CD14-positive monocyte (primary cell): ENCODE results near the gene VSTM4. TPM values are rescaled to one million over a fixed set of nuclear protein-coding genes. Genes with fewer than 3 reads are reported as not detected.

Experiments
- DNase-seq, 3 donors: peaks; one replicate each; pipeline ENCODE4 v3.0.0-alpha.2; 2011 to 2022
- H2AFZ ChIP-seq: 2 replicates; pipeline ENCODE4 v1.6.0; 2012; ENCODE audit warnings: mild to moderate bottlenecking, low read depth, low read length, inconsistent platforms; ENCODE audit not compliant: insufficient read depth, poor library complexity, severe bottlenecking
- H3K27ac ChIP-seq, 2 donors: 1 replicate in 1 of 2; 2 replicates in 1 of 2; pipeline ENCODE4 v1.5.1; 2012 to 2013; ENCODE audit warnings: low read length in 2 of 2, control low read depth in 1 of 2, inconsistent platforms in 1 of 2, low read depth in 1 of 2, mild to moderate bottlenecking in 1 of 2
- H3K27me3 ChIP-seq, 2 donors: one replicate each; pipeline versions ENCODE4 v1.6.0 to v1.6.1; 2011 to 2013; ENCODE audit warnings: low read length in 2 of 2; ENCODE audit not compliant: control insufficient read depth in 2 of 2, insufficient read depth in 2 of 2
- H3K36me3 ChIP-seq, 2 donors: replicated peaks in 1 of 2; 1 replicate in 1 of 2; 2 replicates in 1 of 2; pipeline versions ENCODE4 v1.5.1 to v1.6.1; 2012 to 2013; ENCODE audit warnings: low read length in 2 of 2, control low read depth in 1 of 2, inconsistent platforms in 1 of 2, mild to moderate bottlenecking in 1 of 2; ENCODE audit not compliant: insufficient read depth in 2 of 2, control insufficient read depth in 1 of 2
- H3K4me1 ChIP-seq, 2 donors: 1 replicate in 1 of 2; 2 replicates in 1 of 2; pipeline versions ENCODE4 v1.5.1 to v1.6.1; 2012 to 2013; ENCODE audit warnings: low read length in 2 of 2, control low read depth in 1 of 2, inconsistent platforms in 1 of 2, mild to moderate bottlenecking in 1 of 2, moderate library complexity in 1 of 2; ENCODE audit not compliant: insufficient read depth in 2 of 2, control insufficient read depth in 1 of 2
- H3K4me2 ChIP-seq: replicated peaks from 2 replicates; pipeline ENCODE3; 2012; ENCODE audit warnings: low read length, moderate library complexity, mild to moderate bottlenecking; ENCODE audit not compliant: poor library complexity, severe bottlenecking; ENCODE audit errors: extremely low read depth
- H3K4me3 ChIP-seq, 3 experiments: fragments of 200-600 bp in 1 of 3; sonication (generic) in 1 of 3; replicated peaks in 1 of 3; 1 replicate in 2 of 3; 2 replicates in 1 of 3; pipeline ENCODE4 v1.5.1; 2011 to 2013; ENCODE audit warnings: low read length in 3 of 3, mild to moderate bottlenecking in 3 of 3, control low read depth in 2 of 3, low read depth in 2 of 3, inconsistent platforms in 1 of 3, moderate library complexity in 1 of 3
- H3K79me2 ChIP-seq: 2 replicates; pipeline ENCODE4 v1.6.0; 2012; ENCODE audit warnings: mild to moderate bottlenecking, control low read depth, inconsistent platforms, low read length, moderate library complexity; ENCODE audit not compliant: insufficient read depth
- H3K9ac ChIP-seq: 2 replicates; pipeline ENCODE4 v1.6.0; 2017; ENCODE audit warnings: low read length, mild to moderate bottlenecking; ENCODE audit not compliant: insufficient read depth, poor library complexity, severe bottlenecking
- H3K9me3 ChIP-seq, 2 donors: replicated peaks in 1 of 2; 1 replicate in 1 of 2; 2 replicates in 1 of 2; pipeline versions ENCODE4 v1.5.1 to v1.6.1; 2012 to 2013; ENCODE audit warnings: low read length in 2 of 2, control low read depth in 1 of 2; ENCODE audit not compliant: control insufficient read depth in 1 of 2, insufficient read depth in 1 of 2
- H4K20me1 ChIP-seq: 2 replicates; pipeline ENCODE4 v1.6.0; 2012; ENCODE audit warnings: mild to moderate bottlenecking, low read length, control low read depth, moderate library complexity; ENCODE audit not compliant: insufficient read depth
- H3K27ac Mint-ChIP-seq, 7 donors: one replicate each; pipeline ENCODE4 v1.8.0; 2020; ENCODE audit warnings: mild to moderate bottlenecking in 7 of 7, mixed read lengths in 7 of 7, moderate library complexity in 6 of 7, inconsistent platforms in 2 of 7
- H3K27me3 Mint-ChIP-seq, 3 donors: one replicate each; pipeline ENCODE4 v1.8.0; 2021 to 2022; ENCODE audit warnings: low read depth in 3 of 3, mild to moderate bottlenecking in 3 of 3, mixed read lengths in 3 of 3, moderate library complexity in 3 of 3, inconsistent platforms in 1 of 3
- H3K36me3 Mint-ChIP-seq, 2 donors: one replicate each; pipeline ENCODE4 v1.8.0; 2020; ENCODE audit warnings: mixed read lengths in 2 of 2, inconsistent platforms in 1 of 2, mild to moderate bottlenecking in 1 of 2
- H3K4me1 Mint-ChIP-seq: one replicate; pipeline ENCODE4 v1.8.0; 2020; ENCODE audit warnings: mild to moderate bottlenecking, mixed read lengths
- H3K4me3 Mint-ChIP-seq, 2 donors: one replicate each; pipeline ENCODE4 v1.8.0; 2020; ENCODE audit warnings: mild to moderate bottlenecking in 2 of 2, mixed read lengths in 2 of 2, moderate library complexity in 1 of 2
- H3K9me3 Mint-ChIP-seq, 7 donors: one replicate each; pipeline ENCODE4 v1.8.0; 2020 to 2022; ENCODE audit warnings: mixed read lengths in 7 of 7, mild to moderate bottlenecking in 6 of 7, moderate library complexity in 6 of 7, inconsistent platforms in 2 of 7
- WGBS: methylation state at CpG from one replicate; pipeline ENCODE4 v1.1.5; 2013; ENCODE audit warnings: missing lambda C conversion rate; ENCODE audit not compliant: insufficient coverage; 5-methylcytosine and 5-hydroxymethylcytosine counted together
- intact Hi-C, 2 donors: fragments of 100-400 bp; cut with micrococcal nuclease; formaldehyde crosslinking; loops; one replicate each; pipeline versions ENCODE4 v1.15.0 to v1.15.1; 2023
- polyA plus RNA-seq, 3 donors: library from polyadenylated mRNA; depleted of rRNA in 1 of 3; unstranded in 2 of 3; stranded (reverse) in 1 of 3; fragments of 300-500 nt in 2 of 3; fragments of >200 nt in 1 of 3; fragmentation: Illumina TruSeq in 2 of 3; gene quantifications; 1 replicate in 2 of 3; 2 replicates in 1 of 3; pipeline ENCODE4 v1.2.3, GENCODE V29; 2012 to 2021
- TF ChIP-seq, protein P1 (sequence below): fragments of 200-600 bp; IDR thresholded peaks from one replicate; pipeline ENCODE4 v1.8.0; 2022; ENCODE audit warnings: antibody characterized with exemption, mild to moderate bottlenecking

VSTM4 gene
- polyA plus RNA-seq, 3 donors: not detected

DNA sequence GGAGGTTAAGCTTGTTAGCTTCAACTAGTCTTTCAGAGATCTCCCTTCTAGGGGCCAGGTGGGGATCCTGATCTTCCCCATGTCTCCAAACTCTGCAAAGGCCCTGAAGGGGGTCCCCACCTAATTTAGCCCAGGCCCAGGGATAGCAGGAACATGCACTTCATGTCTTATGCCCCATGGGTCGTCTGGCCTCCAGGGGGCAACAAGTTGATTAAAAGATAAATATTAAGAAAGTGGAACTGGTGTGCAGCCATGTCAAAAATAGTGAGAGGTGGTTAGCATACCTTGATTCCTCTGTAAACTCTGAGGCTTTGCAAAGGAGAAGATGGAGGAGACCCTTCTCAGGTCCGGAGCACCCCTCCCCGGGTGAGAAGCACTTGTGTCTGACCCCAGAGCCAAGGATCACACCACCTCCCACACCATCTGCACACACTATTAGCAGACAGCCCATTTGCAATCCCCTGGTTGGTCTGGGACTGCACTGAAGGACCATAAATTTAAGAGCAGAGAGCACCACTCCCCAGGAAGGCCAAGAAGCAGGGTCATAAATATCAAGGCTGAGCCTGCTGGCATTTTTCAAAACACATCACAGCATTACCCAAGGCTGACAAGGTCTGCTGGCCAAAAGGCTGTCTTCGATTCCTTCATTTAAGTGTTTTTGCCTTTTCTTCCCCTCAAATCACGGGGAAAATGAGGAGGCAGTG lies 131.5 kb downstream of the VSTM4 start:
- Histone ChIP-seq H3K36me3 (peaks cover 49 to 63% of the 10 kb centered on the region in 2 donors), H3K4me2 (no peak overlapping the region), H3K4me1 (no peaks in the 10 kb centered on the region), H3K27me3 (no peaks in the 10 kb centered on the region), H4K20me1 (no peaks in the 10 kb centered on the region), H2AFZ (no peak overlapping the region), H3K4me3 (no peak overlapping the region), H3K27ac (no peak overlapping the region), H3K9ac (no peak overlapping the region), H3K9me3 (no peaks in the 10 kb centered on the region), H3K79me2 (no peaks in the 10 kb centered on the region)
- DNase-seq: no peak
- 67% methylated on average over 3 of the region's 5 CpGs for WGBS
- H3K36me3 Mint-ChIP-seq: peaks cover 51 to 52% of the 10 kb centered on the region in 2 donors
- no peak overlapping the region for H3K4me3 Mint-ChIP-seq
- TF ChIP-seq, protein P1, sequence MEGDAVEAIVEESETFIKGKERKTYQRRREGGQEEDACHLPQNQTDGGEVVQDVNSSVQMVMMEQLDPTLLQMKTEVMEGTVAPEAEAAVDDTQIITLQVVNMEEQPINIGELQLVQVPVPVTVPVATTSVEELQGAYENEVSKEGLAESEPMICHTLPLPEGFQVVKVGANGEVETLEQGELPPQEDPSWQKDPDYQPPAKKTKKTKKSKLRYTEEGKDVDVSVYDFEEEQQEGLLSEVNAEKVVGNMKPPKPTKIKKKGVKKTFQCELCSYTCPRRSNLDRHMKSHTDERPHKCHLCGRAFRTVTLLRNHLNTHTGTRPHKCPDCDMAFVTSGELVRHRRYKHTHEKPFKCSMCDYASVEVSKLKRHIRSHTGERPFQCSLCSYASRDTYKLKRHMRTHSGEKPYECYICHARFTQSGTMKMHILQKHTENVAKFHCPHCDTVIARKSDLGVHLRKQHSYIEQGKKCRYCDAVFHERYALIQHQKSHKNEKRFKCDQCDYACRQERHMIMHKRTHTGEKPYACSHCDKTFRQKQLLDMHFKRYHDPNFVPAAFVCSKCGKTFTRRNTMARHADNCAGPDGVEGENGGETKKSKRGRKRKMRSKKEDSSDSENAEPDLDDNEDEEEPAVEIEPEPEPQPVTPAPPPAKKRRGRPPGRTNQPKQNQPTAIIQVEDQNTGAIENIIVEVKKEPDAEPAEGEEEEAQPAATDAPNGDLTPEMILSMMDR: no peak
- intact Hi-C loops: loop anchor here in 1 of 2 donors (5.0 to 10.0 kb wide), 2 partner anchors 431 to 534 kb away; no protein-coding TSS in a partner anchor
- peaks cover 0 to 3% (median 0%) of the 10 kb centered on the region in 3 donors for H3K27me3 Mint-ChIP-seq
- no peaks in the 10 kb centered on the region for H3K9me3 Mint-ChIP-seq
- no peaks in the 10 kb centered on the region for H3K4me1 Mint-ChIP-seq
- no peak overlapping the region for H3K27ac Mint-ChIP-seq

- no peak overlapping the region for H3K4me3 ChIP-seq
- no peak overlapping the region for H3K27ac Mint-ChIP-seq
Observed at GRCh38 chr10:48982584-48982983, 132.7 kb downstream of the VSTM4 start.

More at GRCh38 chr10:48982584-48982983, 132.7 kb downstream of the VSTM4 start:
- Histone ChIP-seq H3K27ac (no peak overlapping the region), H3K9me3 (no peaks in the 10 kb centered on the region), H3K9ac (no peak overlapping the region), H3K4me1 (no peaks in the 10 kb centered on the region), H3K27me3 (no peaks in the 10 kb centered on the region), H3K79me2 (no peaks in the 10 kb centered on the region), H4K20me1 (no peaks in the 10 kb centered on the region), H2AFZ (no peak overlapping the region), H3K36me3 (peaks cover 61 to 75% of the 10 kb centered on the region in 2 donors), H3K4me2 (no peak overlapping the region)
- intact Hi-C loops: loop anchor here in 1 of 2 donors (5.0 to 10.0 kb wide), 2 partner anchors 432 to 535 kb away; no protein-coding TSS in a partner anchor
- Mint-ChIP-seq H3K36me3 (peaks cover 63 to 65% of the 10 kb centered on the region in 2 donors), H3K9me3 (no peaks in the 10 kb centered on the region), H3K4me1 (no peaks in the 10 kb centered on the region), H3K27me3 (peaks cover 0 to 2% (median 0%) of the 10 kb centered on the region in 3 donors), H3K4me3 (no peak overlapping the region)
- DNase-seq: no peak
- no CpG with 5 or more reads among the region's 5 CpGs for WGBS
- TF ChIP-seq, protein P1: no peak
